SHP77 treated with DMSO at 0.1 percent for 48 hours (cell line): Measurements from ENCODE around the gene CANT1.
"Not testable (repeated sequence)": the region's sequence is repeated elsewhere in the genome, so short reads cannot be mapped to it uniquely, and the experiment has no call there.

ENCODE experiments used
- DNase-seq: peaks from one replicate; lab custom pipeline; 2025; lab: John Stamatoyannopoulos, UW

Gene CANT1

DNA sequence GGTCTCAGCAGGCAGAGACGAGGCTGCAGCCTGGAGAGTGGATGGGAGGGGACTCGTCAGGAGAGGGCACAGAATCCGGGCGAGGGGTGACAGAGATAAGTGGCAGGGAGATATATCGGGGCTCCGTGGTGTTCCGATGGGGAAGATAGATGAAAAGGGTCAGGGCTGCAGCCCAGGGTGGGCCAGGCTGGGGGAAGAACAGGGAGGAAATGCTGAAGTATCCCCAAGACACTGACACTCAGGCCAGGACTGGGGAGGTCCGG, 32.0 kb downstream of the CANT1 start:
- no peak for DNase-seq

DNA sequence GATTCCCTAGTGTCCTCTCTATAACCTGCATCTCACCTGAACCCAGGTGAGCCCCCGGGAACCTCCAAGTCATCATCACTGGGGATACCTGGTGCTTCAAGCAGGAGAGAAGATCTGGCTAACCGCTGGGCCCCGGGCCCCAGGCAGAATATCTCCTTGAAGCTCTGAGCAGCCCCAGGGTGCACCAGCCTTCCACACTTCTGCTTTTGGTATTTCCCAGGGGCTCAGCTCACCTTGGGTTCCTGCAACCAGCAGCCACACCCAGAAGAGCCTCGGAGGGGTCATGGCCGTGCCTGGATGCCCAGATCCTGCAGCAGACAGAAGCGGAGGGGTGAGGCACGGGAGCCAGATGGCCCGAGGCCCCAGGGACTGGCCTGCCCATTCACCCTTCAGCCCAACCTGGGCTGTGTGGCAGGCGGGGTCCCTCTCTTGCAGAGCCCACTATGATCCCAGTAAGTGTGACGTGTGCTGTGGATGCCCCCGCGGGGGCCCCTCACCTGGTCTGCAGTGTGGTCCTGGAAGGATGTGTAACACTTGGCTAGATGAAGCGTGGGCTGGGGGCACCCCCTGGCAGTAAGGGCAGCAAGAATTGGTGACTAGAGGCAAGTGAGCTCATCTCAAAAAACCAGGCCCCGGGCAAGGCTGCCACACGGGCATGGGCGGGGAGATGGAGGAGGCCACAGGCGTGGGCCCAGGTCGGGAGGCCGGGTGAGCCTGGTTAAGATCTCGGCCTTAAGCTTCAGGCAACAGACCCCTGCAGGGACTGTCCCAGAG, 32.5 kb downstream of the CANT1 start:
- no peak for DNase-seq

DNA sequence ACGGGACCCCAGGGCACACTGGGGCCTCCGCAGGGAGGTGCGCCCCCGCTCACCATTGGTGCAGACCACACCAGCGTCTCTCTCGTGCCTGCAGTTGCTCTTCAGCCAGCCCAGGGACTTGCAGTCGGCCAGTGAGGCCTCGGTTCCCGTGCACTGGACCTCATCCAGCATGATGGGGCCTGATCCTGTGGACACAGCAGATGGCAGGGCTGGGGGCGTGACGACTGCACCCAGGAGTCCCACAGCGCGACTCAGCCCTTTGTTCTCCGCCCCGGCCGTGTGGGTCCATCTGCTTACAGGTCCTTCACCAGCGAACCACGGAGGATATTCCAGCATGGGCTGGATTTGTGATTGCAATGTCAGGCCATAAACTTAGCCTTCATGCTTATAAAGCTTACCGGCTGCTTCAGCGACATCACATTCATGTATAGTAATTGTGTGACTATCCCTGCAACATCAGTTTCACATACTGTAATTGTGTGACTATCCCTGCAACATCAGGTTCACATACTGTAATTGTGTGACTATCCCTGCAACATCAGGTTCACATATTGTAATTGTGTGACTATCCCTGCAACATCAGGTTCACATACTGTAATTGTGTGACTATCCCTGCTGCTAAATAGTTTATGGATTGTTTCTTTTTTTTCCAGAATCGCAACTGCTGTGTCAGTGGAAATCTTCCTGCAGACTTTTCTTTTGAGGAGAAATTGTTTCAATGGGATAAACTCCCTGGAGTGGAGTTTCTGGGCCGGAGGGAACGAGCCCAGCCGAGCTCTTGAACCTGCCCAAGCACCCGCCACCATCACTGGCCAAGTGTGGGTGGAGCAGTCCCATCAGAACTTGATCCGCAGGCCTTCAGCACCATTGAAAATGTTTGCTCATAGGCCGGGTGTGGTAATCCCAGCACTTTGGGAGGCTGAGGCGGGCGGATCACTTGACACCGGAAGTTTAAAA, 34.7 kb downstream of the CANT1 start:
- DNase-seq: no peak

DNA sequence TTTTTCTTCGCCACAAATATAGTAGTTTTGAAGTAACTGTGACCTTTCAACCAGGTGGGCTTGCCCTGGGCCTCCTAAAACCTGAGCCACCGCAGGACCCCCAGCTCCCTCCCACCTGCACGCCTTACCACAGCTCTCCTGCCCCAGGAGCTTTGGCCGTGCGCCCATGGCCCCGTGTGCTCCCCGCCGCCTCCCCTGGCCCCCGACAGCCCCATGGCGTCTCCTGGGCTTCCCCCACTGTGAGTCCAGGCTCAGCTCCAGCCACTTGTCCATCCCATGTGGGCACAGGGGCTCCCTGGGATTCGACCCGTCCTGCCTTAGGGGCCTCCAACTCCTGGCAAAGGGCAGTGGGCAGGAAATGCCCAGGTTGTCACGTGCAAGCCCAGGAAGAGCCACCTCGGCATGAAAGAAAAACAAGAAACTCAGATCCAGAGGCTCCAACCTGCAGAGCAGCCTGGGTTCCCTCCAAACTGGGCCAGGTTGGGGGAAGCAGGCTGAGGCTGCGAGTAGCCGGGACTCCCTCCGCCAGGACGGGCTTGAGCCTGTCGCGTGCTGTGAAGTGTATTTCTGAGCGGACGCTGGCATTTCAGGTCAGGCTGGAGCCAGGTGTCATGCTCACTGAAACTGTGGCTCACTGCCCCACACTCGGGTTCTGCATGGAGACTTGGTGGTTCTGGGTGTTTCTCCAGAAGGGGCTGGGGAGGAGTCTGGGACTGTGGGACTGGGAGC, 35.6 kb downstream of the CANT1 start:
- DNase-seq: no peak

DNA sequence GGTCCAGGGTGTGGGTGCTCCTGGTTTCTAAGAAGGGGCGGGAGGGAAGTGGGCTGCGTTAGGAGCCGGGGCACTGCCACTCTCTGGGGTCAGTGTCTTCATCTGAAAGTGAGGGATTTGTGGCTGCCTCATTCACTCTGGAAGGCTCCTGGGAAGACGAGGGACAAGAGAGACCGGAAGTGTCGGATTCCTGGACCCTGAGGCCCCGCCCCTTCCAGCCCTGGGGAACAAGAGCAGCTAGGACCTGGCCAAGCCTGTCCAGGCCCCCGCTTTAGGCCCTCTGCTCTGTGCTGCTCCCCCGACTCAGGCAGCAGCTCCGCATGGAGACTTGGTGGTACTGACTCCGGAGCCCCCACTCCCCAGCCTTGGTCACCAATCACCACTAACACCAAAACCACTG, 36.4 kb downstream of the CANT1 start:
- DNase-seq: no peak

DNA sequence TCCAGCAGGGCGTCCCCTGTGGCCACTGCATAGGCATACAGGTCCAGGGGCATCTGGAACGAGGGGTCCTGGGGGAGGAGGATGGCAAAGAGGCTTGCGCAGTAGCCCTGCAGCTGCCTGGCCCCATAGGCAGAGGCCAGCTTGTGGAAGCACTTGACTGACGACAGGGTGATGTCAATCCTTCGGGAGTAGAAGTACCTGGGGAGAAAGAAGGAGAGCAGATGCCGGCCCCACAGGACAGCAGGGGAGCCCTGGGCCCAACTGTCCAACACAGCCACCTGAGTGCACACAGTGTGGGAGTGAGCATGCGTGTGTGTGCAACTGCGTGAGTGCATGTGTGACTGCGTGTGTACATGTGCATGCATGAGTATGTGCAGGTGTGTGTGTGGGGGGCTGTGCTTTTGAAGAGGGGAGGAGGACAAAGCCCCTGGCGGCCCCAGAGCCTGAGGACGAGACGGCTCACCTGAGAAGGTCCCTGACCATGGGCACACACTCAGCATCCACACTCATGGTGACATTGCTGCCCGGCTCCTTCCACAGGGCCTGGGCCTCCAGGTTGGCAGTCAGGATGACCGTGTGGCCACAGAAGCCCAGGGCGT, 37.0 kb downstream of the CANT1 start:
- no peak for DNase-seq

DNA sequence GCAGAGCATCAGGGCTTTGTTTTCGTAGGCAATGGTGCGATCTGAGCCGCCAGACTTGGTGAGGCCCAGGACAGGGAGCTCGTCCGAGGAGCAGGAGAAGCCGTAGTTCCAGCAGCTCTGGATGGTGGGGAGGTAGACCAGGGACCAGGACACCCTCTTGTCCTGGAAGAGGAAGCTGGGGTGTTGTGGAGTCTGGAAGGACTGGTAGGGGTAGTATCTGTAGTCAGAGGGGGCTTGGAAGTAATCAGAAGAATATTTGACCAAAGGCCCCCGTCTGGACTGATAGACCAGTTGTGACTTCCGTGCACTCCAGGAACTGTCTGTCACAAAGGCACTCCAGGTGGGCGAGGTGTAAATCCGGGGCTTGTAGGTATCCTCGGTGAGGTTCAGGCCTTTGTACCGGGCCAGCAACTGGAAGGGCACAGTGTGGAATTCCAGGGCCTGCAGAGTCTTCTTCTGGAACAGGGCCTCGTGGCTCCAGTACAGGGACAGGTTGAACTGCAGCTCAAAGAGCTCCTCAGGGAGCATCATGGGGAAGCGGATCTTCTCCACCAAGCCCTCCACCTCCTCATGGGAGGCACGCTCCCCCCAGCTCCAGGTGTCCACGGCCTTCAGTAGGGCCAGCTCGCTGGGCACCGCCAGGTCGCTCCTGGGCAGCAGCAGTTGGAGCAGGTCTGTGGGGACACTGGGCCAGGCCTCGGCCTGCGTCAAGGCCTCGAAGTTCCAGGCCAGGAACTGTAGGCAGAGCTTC, 37.6 kb downstream of the CANT1 start:
- DNase-seq: no peak

DNA sequence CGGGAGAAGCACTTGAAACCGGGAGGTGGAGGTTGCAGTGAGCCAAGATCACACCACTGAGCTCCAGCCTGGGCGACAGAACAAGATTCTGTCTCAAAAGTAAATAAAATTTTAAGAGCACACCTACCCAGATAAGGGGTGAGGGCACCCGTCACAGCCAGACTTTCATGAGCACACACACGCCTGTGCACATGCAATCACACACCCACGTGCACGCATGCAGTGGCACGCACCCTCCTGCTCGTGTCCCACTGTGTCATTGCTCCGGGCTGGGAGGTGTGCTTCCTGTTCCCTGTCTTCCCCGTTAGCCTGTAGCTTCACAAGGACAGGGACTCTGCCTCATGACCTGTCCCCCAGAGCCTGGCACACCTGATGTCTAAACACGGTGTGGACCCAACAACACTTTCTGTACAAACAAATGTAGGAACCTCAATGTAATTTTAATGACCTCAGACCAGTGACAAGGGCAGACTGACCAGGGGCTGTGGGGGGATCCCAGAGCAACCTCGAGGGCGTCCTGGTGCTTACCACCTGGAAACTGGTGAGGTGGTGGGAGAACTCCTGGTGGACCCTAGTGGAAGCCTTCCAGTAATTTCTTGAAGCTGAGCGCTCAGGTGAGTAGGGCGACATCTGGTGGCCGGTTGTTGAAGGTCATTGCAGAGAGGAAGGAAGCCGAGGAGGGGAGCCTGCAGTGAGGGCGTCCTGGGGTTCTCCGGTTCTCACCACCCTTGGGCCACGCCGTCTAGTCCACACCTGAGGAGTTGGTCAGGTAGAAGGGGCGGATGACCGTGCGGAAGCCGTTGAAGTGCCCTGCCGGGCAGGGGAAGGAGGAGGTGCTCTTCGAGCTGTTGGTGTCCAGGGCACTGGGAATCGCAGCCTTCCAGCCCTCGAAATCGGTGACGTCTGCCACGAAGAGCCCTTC, 38.5 kb downstream of the CANT1 start:
- DNase-seq: peak; percentile 24

DNA sequence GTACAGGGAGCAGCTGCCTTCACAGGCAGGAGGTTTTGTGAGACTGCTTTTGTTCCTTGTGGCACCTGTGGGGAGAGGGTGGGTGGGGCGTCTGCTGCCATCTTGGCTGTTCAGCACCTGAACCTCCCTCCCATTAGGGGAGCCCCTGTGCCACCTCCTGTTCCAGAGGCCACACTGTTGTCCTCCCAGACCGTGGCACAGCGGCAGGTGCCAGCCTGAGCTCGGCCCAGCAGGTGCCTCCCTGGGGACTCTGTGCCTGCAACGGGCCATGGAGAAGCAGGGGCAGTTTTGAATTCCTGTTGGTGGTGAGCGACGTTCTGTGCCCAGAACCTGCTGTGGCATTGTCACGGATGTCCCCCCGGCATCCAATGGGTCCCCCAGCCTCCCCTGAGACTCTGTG, 39.7 kb downstream of the CANT1 start:
- DNase-seq: no peak

DNA sequence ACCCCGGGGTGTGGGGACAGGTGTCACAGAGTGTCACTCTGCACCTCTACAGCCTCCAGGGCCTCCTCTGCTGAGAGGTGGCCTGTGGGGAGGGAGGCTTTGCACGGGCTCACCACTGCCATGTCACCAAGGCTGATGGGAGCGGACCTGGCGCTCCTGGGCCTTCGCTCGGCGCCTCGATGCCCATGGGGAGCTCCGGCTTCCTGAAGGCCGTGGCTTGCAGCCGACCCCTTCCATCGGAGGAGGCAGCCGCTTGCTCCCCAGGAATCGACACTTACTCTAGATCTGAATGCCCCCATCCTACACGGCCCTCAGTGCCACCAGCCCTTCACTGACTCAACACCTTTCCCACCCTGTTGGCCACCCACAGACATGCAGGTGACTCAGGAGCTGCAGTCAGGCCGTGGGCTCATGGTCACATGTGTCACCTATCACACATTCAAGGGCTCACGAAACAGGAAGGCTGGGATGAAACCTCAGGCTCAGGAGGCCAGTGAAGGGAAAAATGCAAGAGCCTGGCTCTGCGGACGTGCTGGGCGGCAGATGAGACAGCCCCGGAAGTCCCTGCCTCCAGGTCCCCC, 41.7 kb downstream of the CANT1 start:
- no peak for DNase-seq

DNA sequence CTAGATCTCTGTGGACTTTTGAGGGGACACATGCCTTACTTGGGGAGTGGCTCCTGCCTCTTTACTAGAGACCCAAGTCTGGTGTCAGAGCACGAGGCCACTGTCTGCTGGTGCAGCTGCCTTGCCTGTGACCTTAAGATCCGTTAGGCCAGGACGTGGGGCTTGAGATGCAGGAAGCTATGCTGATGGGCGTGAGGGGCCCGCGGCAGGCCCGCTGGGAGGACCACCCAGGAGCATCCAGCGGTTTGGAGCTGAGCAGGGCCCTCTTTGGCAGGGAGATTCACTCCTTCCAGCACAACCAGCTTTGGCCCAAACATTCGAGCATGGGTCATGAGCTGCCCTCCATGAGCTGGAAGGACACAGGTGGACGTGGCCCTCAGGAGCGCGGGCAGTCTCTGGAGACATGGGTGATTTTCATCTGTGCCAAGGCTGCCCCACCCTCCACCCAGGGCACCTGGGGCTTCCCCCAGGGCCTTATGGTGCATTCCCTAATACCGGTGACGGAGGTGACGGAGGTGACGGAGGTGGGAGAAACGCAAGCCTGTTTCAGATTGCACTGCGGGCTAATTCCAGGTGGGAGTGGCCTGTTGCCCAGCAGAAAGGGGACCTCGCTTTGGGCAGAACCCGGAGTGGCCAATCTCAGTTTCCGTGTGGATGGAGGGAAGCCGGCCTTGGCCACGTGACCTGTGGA, 42.5 kb downstream of the CANT1 start:
- DNase-seq: no peak

DNA sequence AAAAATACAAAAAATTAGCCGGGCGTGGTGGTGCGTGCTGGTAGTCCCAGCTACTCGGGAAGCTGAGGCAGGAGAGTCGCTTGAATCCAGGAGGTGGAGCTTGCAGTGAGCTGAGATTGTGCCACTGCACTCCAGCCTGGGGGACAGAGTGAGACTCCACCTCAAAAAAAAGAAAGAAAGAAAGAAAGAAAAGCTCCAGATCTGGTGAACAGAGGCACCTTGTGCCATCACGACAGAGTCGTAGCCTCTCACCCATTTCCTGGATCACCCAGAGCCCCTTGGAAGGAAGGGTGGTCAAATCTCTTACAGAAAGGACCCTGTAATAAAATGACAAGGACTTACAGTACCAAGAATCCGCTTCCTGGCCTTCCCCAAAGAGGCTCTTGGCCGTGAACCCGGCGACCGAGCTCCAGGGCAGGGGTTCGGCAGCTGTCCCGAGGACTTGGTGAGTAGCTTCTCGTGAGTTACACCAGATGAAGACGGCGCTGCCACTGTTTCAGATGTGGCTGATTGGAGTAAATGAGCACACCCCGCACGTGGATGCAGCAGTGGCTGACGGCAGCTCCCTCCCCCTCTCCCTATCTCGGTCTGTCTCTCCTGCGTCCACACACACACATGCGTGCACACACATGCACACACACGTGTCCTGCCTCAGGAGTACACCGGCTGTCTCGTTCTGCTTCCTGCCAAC, 43.3 kb downstream of the CANT1 start:
- no peak for DNase-seq

DNA sequence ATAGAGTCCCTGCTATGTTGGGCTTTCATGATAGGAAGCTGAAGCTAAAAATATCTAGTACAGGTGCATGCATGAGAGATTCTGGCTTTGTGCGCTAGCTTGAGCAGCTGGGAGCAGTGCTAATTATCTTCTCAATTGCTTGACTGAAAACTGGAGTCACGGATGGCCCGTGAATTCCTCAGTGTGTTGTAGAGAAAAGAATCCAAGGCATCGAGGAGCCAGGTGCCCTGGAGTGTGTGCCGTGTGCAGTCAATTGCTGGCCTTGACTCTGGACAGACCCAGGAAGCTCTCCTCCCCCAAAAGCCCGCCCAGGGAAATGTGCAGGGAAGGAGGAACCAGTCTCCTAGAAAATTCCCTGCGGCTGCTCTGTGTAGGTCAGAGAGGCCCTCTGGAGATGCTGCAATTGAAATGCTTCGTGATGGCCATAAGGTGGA, 44.1 kb downstream of the CANT1 start:
- peak; percentile 75 for DNase-seq

DNA sequence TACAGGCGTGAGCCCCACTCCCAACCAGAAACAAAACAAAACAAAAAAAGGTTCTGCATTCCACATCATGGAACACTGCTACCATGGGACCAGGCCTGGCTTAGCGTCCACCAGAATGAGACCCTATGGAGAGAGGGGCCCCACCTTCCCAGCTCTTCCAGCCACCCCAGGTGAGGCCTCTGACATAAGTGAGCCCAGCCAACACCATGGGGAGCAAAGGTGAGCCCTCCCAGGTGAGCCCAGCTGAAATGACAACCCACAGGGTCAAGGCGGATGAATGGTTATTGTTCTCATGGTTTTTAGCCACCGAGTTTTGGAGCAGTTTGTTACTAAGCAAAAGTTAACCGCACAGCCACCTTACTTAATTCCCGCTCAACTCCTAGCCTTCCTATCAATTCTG, 46.2 kb downstream of the CANT1 start:
- DNase-seq: no peak

DNA sequence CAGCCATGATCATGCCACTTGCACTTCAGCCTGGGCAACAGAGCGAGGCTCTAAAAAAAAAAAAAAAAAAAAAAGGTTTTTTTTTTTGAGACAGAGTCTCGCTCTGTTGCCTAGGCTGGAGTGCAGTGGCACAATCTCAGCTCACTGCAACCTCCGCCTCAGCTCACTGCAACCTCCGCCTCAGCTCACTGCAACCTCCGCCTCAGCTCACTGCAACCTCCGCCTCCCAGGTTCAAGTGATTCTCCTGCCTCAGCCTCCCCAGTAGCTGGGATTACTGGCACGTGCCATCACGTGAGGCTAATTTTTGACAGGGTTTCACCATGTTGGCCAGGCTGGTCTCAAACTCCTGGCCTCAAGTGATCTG, 46.6 kb downstream of the CANT1 start:
- DNase-seq: not testable (repeated sequence)

DNA sequence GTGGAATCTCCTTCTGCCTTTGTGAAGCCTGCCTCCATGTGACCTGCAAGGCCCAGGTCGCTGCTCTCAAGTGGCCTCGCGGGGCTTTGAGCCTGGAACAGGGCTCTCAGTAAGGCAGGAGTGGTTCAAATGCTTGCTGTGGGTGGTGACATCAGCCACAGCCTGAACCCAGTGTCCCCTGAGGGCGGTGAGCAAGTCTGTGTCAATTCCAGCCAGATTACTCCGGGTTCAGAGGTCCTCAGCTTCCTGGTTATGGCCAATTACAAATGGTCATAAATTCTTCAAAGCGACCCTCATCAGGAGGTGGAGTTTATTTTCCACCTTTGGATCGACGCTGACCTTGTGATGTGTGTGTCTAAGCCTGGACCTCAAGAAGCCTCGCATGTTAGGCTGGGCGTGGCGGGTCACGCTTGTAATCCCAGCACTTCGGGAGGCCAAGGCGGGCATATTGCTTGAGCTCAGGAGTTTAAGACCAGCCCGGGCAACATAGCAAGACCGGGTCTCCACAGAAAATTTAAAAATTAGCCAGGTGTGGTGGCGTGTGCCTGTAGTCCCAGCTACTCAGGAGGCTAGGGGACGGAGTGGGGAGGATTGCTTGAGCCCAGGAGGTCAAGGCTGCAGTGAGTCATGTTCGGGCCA, 47.1 kb downstream of the CANT1 start:
- no peak for DNase-seq

DNA sequence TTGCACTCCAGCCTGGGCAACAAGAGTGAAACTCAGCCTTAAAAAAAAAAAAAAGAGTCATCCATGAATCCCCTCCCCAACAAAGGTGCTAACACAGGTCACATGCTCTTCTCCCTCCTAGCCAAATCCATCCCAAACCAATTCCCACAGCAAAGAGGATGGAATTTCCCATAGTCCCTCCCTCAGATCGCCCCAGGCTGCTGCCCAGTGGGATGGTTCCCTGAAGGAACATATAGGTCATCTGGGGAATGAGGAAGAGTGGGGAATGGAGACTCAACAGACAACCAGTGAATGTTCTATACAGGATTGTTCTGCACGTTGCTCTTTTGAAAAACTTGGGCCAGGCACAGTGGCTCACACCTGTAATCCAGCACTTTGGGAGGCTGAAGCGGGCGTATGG, 48.0 kb downstream of the CANT1 start:
- no peak for DNase-seq

DNA sequence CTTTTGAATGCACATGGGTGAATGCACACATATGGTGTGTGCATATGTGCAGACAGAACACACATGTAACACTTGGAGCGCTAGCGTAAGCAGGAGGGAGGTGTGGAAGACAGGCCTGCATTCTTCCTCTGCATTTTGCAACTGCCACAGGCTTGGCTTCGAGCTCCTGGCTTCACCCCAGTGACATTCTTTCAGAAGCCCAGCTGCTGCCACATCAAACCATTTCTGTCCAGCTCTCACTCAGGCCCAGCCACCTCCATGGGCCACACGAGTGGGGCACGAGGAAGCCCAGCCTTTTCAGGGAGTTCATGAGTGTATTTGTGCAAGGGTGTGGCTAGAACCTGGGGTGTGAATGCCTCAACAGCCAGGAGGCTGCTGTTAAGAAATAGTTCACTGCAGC, 48.6 kb downstream of the CANT1 start:
- DNase-seq: no peak

DNA sequence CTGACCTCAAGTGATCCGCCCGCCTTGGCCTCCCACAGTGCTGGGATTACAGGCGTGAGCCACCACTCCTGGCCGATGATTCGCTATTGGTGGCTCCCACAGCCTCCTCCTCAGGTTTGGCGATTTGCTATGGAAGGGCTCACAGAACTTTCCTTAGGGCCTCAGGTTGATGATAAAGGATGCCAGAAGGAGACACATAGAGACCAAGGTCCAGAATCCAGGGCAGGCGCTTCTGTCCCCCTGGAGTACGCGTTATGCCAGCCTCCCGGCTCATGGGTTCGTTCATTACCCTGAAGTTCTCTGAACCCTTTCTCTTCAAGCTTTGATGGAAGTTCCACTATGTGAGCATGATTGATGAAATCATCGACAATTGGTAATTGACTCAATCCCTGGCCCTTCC, 49.8 kb downstream of the CANT1 start:
- DNase-seq: no peak
